CD4-positive, alpha-beta T cell treated with Interleukin-2 at 100 ng/mL for 4 hours (primary cell): Measurements from ENCODE around the gene TBL1X.
"Not testable (repeated sequence)": the region's sequence is repeated elsewhere in the genome, so short reads cannot be mapped to it uniquely, and the experiment has no call there.

Source experiments
- DNase-seq: peaks from one replicate; pipeline ENCODE4 v3.0.0-alpha.2; 2020; ENCODE audit warnings: low spot score

Gene TBL1X

GRCh38 chrX:9464435-9465371 lies at the start of gene TBL1X:
Gene TBL1X (plus strand): TSS chrX:9465058. CDS start chrX:9653587, 188,529 bp downstream.
- peak; percentile 26 for DNase-seq

DNA sequence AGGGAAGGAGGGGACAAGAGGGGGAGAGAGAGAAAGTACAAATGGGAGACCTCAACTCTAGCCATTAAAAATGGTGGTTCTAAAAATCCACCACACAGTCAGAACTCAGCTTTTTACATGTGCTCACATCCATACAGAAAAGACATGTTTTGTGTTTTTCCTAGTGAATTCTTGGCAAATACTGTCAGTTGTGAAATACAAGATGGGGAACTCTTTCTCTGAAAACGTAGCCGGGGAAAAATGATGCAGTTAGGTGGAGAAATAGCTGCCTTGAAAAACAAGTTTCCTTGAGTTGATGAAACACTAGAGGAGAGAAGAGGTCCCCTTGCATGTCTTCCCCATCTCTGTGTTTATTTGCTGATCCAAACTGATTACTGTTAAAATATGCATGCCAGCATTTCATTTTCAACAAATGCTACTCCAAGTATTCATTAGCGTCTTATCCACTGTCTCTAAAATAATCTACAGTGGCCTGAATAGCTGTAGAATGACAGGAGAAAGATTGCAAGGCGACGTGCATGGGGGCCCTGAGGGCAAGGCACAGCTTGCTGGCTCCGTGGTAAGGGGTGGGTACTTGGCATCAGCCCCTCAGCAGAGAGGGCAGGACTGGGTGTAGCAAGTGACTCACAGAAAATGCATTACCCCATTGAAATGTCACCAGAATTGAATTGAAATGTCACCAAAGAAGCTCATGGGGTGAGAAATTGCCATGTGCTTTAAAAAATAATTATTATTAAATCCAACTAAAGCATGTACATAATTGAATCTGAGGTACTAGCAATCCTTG lies 48.1 kb upstream of the TBL1X start:
- no peak for DNase-seq

- no peak for DNase-seq
Observed at GRCh38 chrX:9418262-9418661, 46.6 kb upstream of the TBL1X start.

DNA sequence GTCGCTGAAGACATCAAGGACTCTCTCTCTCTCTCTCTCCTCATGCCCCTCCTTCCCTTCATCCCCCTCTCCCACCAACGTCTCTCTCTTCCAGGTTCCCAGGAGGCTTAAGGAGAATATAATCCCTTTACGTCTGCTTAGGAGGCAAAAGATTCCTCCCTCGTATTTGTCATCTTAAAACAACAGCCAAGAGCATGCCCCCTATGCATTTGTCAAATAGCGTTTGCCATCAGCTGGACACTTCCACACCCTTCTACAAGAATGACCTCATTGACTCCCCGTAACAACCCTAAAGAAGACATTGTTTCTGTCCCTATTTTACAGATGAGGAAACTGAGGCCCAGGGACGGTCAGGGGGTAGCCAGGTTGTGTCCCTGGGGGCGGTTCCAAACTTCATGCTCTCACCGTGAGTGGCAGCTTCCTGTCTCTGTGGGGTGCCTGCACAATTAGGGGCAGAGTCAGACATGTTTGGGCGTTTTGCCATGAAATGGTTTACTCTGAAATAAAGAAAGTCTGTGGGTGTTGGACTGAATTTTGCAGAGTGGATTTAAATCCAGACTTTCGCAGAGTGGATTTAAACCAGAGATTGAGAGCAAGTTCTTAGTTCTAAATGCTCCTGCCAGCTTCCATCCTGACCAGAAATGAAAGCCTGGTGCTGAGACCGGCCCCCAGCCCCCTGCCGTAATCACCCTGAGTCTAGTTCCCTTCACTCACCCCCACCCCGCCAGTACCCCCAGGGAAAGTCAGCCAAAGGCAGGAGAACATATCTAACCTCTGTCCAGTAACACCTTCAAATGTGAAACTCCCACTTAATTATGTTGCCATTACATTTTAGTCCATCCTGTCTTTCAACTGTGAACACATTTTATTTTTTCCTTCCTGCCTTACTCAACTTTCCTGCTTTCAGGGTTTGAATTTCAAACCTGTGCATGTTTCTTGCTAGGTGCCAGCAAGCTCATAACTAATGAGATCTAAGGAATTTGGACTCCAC lies 44.3 kb upstream of the TBL1X start:
- no peak for DNase-seq

DNA sequence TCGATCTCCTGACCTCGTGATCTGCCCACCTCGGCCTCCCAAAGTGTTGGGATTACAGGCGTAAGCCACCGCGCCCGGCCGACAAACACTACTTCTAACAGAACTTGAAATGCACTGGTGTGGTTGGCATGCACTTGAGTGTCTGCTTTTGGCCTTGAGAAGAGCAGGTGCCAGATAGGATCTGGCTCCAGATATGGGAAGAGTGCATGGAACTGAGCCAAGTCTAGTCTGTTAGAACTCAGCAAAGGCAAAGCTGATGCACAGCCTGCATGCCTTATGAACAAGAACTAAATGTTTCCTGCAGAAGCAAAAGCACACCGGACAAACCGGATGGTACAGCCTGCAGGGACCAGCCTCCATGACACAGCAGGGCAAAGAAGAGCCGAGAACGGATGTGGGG lies 35.1 kb upstream of the TBL1X start:
- DNase-seq, result no peak

DNA sequence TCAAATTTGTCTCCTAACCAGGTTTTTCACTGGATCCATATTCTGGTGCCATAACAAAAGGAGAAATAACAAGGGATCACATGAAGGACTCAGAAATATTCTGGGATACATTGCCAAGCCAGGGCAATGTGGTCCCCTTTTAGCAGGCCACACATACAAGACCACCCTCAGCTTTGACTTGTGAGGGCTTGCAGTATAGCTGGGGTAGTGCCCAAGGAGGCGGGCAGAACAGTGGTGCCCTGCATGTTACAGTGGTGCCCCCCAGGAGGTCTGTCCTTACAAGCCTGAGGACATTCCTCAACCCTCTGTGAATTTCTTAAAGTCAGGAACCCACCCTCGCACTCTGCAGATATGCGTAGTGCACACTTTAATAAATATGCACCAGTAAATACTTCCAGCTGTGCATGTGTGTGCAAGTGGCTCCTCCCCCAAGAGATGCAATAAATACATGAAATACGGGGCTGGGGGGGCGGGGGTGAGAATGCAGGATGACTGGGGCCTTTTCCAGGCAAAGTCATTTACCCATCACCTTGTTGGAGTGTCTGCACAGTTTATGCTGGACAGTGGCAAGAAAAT lies 34.4 kb upstream of the TBL1X start:
- DNase-seq, result no peak

- no peak for DNase-seq
Observed at GRCh38 chrX:9431281-9431680, 33.6 kb upstream of the TBL1X start.

GRCh38 chrX:9433596-9433995 lies 31.3 kb upstream of the TBL1X start:
- no peak for DNase-seq

DNA sequence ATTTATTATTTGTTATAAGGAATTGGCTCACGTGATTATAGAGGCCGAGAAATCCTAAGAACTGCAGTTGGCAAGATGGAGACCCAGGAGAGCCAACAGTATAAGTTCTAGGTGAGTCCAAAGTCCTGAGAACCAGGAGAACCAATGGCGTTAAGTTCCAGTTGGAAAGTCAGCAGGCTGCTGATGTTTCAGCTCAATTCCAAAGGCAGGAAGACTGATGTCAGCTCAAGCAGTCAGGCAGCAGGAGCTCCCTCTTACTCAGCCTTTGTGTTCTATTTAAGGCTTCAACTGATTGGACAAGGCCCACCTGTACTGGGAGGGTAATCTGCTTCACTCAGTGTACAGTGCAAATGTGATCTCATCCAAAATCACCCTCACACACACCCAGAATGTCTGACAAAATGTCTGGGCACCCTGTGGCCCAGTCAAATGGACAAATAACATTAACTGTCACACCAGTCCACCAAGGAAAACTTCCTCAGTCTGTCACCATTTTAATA lies 30.8 kb upstream of the TBL1X start:
- DNase-seq, result no peak

DNA sequence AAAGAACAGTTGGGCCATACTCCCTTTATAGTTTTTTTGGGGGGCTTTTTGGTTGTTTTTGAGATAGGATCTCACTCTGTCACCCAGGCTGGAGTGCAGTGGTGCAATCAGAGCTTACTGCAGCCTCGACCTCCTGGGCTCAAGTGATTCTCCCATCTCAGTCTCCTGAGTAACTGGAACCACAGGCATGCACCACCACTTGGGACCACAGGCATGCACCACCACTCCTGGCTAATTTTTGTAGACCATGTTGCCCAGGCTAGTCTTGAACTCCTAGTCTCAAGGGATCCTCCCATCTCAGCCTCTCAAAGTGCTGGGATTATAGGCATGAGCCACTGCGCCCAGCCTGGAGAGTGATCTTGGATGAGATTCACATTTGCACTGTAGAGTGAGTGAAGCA lies 29.8 kb upstream of the TBL1X start:
- not testable (repeated sequence) for DNase-seq

DNA sequence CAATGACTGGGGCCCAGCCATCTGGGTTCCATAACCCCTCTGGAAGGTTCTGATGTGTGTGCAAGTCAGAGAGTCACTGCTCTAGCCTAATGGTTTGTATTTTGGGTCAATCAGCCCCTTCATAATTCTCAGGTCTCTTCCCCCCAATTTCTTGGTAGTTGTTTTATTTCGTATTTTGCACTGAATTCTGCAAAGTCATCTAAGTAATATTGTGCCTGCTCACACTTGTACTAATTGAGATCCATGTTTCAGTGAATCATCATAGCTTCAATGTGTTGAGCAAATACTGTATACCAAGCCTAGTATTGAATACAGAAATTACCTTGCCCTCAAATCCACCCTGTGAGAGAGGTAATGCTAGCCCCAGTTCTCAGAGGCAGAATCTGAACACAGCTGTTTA lies 28.0 kb upstream of the TBL1X start:
- DNase-seq, result no peak

DNA sequence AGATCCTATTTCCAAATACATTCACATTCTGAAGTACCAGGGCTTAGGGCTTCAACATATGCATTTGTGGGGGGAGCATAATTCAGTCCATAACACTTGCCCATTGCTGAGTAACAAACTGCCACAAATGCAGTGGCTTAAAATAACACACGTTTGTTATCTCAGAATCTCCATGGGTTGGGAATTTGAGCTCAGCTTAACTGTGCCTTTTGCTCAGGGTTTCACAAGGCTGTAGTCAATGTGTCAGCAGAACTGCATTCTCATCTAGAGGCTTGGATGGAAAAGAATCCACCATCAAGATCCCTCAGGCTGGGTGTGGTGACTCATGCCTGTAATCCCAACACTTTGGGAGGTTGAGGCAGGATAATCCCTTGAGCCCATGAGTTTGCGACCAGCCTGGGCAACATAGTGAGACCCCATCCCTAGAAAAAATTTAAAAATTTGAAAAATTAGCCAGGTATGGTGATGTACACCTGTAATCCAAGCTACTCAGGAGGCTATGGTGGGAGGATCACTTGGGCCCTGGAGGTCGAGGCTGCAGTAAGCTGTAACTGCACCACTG lies 25.8 kb upstream of the TBL1X start:
- DNase-seq, result no peak

DNA sequence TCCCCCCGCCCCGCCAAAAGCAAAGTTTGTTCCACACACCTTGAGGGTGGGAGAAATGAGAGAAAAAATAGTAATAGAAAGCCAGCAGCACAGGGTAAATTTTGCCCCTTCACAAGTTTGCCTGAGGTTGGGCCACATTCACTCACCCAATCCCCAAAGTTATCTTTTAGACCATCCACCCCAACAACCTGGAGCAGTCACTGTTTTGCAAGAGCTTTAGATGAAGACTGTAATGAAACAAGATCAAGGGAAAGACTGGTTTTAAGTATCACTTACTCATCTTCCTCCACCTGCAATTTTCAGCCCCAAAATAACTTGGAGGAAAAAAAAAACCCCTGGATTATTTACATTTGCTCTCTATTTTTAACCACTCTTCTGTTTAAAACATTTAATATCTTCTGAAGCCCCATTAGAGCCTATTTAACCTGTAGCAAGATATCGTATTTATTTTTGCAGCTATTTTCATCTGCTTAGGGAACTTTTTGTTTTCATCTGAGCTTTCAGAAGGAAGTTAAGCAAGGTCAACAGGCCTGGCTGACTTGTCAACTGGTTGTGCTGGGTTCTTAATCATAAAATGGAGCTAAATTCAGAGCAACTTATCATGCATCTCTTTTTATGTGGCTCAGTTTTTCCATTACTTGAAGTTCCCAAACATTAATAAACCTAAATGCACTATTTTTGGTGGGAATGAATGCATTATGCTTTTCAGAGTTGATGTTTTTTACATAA lies 24.6 kb upstream of the TBL1X start:
- no peak for DNase-seq

- DNase-seq, result no peak
Observed at GRCh38 chrX:9442056-9442455, 22.8 kb upstream of the TBL1X start.

DNA sequence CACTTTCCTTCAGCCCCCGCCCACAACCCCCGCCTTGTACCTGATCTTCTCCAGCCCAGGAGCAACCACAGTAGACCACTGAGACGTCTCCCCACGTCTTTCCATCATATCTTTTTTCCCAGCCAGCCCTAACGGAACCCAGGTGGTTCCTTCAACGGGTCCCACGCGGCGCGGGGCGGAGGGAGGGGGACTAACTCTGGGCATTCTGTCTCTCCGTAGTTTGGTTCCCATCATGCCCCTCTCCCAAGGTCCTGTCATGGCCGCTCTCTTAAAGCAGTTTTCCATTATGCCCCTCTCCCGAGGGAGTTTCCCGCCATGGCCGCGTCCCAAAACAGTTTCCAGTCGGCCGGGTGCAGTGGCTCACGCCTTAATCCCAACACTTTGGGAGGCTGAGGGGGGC lies 21.5 kb upstream of the TBL1X start:
- no peak for DNase-seq

DNA sequence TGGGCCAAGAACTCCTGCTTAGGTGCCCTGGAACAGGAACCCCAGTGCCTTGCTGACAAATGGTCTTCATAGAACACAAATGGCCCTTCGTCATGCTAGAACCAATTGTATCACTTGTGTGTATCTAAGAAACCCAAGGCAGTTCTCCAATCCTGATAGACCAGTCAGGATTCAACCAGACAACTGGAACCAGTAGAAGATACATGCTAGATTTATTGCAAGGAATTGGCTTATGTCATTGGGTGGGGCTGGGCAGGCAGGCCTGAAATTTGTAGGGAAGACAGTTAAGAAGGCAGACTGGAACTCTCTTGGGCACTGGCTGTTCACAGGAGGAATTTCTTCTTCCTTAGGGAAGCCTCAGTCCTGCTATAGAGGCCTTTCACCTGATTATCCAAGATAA lies 17.0 kb upstream of the TBL1X start:
- no peak for DNase-seq

- DNase-seq, result peak; percentile 65
Observed at GRCh38 chrX:9456250-9457074, 8.4 kb upstream of the TBL1X start.

DNA sequence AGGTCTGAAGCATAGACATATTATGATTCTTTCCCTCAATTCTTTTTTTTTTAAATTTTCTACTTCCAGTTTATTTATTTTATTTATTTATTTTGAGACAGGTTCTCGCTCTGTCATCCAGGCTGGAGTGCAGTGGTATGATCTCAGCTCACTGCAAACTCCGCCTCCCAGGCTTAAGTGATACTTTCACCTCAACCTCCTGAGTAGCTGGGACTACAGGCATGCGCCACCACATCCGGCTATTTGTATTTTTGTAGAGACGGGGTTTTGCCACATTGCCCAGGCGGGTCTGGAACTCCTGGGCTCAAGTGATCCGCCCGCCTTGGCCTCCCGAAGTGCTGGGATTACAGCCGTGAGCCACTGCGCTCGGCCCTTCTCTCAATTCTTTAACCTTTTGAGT lies 6.8 kb upstream of the TBL1X start:
- peak; percentile 10 for DNase-seq

DNA sequence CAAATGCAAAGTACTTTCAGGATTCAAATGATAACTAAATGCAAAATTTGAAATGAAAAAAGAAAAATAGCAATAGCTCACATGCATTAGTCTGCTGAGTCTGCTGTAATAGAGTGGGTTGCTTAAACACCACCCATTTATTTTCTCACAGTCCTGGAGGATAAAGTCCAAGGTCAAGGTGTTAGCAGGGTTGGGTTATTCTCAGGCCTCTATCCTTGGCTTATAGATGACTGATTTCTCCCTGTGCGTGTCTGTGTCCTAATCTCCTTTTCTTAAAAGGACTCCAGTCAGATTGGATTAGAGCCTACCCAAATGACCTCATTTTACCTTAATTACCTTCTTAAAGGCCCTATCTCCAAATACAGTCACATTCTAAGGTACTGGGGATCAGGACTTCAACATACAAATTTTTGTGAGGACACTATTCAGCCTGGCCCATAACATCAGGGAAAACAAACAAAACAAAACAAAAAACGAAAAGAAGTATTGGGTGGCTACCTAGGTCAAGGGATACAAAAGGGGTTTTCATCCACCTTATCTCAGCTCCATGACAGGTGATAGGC lies 6.3 kb upstream of the TBL1X start:
- no peak for DNase-seq
